ENCODE results near the gene PHC2.

The PHC2 gene

GRCh38 chr1:33433509-33434362 is 2.8 kb upstream of the PHC2 start:
- TF ChIP-seq, protein P1, sequence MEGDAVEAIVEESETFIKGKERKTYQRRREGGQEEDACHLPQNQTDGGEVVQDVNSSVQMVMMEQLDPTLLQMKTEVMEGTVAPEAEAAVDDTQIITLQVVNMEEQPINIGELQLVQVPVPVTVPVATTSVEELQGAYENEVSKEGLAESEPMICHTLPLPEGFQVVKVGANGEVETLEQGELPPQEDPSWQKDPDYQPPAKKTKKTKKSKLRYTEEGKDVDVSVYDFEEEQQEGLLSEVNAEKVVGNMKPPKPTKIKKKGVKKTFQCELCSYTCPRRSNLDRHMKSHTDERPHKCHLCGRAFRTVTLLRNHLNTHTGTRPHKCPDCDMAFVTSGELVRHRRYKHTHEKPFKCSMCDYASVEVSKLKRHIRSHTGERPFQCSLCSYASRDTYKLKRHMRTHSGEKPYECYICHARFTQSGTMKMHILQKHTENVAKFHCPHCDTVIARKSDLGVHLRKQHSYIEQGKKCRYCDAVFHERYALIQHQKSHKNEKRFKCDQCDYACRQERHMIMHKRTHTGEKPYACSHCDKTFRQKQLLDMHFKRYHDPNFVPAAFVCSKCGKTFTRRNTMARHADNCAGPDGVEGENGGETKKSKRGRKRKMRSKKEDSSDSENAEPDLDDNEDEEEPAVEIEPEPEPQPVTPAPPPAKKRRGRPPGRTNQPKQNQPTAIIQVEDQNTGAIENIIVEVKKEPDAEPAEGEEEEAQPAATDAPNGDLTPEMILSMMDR (IDR thresholded peaks at IDR 0.05; ENCODE audit: low read depth, low read length, missing control alignments): no peak
- no peak overlapping the region for H3K4me3 ChIP-seq (ENCODE audit: low read depth, low read length)
- DNase-seq (ENCODE audit: low read depth): no peak

GRCh38 chr1:33429856-33430691 is 821 bp downstream of the PHC2 start:
- DNase-seq (ENCODE audit: low read depth): no peak
- H3K4me3 ChIP-seq (ENCODE audit: low read depth, low read length): peak overlapping the region; percentile 55
- TF ChIP-seq, protein P1 (IDR thresholded peaks at IDR 0.05; ENCODE audit: low read depth, low read length, missing control alignments): no peak

GRCh38 chr1:33429332-33429731 is 1.6 kb downstream of the PHC2 start:
- DNase-seq (ENCODE audit: low read depth): no peak
- TF ChIP-seq, protein P1 (IDR thresholded peaks at IDR 0.05; ENCODE audit: low read depth, low read length, missing control alignments): no peak
- H3K4me3 ChIP-seq (ENCODE audit: low read depth, low read length): no peak overlapping the region

DNA sequence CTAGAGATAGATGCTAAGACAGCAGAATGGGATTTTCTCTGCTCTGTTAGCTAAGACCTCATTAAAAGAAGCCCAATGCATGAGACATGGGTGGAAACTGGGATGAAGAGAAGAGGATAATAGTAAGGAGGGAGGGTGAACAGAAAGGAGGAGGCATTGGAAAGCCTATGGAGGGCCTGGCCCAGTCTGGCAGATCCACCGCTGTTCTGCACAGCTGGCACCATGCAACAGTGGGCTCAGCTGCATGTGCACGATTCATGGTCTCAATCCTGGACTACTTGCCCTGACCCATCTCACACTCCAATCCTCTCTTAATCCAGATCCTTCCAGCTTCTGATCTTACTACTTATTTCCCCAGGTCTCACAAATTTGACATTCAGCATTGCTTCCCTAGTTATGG is 2.2 kb downstream of the PHC2 start:
- DNase-seq (ENCODE audit: low read depth): no peak
- H3K4me3 ChIP-seq (ENCODE audit: low read depth, low read length): no peak overlapping the region
- TF ChIP-seq, protein P1 (IDR thresholded peaks at IDR 0.05; ENCODE audit: low read depth, low read length, missing control alignments): no peak

GRCh38 chr1:33426916-33427315 is 4.0 kb downstream of the PHC2 start:
- TF ChIP-seq, protein P1 (IDR thresholded peaks at IDR 0.05; ENCODE audit: low read depth, low read length, missing control alignments): no peak
- no peak overlapping the region for H3K4me3 ChIP-seq (ENCODE audit: low read depth, low read length)
- no peak for DNase-seq (ENCODE audit: low read depth)

DNA sequence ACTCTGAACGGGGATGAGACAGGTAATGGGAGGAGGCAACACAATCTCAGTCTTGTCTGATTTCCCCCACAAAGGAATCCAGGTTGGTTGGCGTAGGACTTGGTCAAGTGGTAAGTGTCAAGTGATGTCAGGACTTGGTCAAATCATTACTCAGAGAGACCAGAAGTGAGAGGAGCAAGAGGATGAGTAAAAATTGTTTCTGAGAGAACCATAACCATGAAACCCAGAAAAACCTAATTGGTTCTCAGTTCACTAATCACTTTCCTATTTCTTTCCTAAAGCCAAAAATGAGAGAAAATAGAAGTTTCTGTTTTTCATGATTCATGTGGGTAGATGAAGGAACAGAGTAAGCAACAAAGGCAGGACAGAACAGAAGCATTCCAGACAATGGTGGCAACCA is 5.0 kb downstream of the PHC2 start:
- peak; percentile 18 for DNase-seq (ENCODE audit: low read depth)
- no peak overlapping the region for H3K4me3 ChIP-seq (ENCODE audit: low read depth, low read length)
- TF ChIP-seq, protein P1 (IDR thresholded peaks at IDR 0.05; ENCODE audit: low read depth, low read length, missing control alignments): no peak
